ENCODE data around the gene ZNF362. TPM values are rescaled to one million over a fixed set of nuclear protein-coding genes. Genes with fewer than 3 reads are reported as not detected.
A peak's percentile ranks its signal among the peaks of the same experiment; 100 is the strongest.

ZNF362 gene
- total RNA-seq, 2 donors from 2014 or later: 45.0 to 52.0 TPM

DNA sequence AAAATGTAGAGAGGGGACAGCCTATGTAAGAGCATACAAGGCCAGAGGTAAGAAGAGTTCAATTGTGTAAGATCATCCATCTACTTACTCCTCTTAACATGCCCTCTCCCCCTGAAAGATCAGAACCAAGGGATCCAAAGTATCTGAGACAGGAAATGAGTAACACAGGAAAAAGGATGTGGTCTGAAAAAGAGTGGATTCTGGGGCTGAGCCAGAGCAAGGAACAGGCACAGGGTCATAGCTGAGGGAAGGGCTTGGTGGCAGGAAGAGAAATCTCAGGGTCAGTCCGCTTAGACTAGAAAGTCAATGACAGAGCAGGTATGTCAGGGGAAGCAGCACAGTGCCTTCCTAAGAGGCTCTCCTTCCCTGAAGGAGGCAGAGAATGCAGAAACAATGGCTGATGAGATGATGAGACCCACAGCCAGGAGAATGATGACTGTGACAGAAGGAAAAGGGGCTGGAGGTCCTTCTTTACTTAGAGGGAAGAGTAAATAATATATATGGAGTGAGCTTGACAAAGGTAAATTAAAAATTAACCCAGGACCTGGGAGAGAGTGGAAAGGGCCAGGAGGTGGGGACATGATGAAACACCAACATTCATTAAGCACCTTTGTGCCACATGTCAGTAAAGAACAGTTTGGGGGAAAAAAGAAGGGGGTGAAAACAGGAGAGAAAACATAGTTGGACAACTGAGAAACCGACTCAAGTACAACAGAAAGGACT is 90.8 kb downstream of the ZNF362 start:
- Histone ChIP-seq H3K27ac (peak overlapping the region; percentile 95 to 97), H3K4me3 (peak overlapping the region; percentile 91 to 96), H3K27me3 (replicated peaks; ENCODE audit: insufficient read depth) (no peaks in the 10 kb centered on the region), H3K36me3 (no peaks in the 10 kb centered on the region), H3K4me1 (replicated peaks) (peaks cover 19% of the 10 kb centered on the region), H3K9me3 (no peaks in the 10 kb centered on the region)
- DNase-seq (ENCODE audit: low spot score): no peak
- peak; percentile 49 for TF ChIP-seq POLR2A (IDR thresholded peaks at IDR 0.05)
- TF ChIP-seq POLR2AphosphoS5 (IDR thresholded peaks at IDR 0.05): peak; percentile 73
- TF ChIP-seq, protein P1, sequence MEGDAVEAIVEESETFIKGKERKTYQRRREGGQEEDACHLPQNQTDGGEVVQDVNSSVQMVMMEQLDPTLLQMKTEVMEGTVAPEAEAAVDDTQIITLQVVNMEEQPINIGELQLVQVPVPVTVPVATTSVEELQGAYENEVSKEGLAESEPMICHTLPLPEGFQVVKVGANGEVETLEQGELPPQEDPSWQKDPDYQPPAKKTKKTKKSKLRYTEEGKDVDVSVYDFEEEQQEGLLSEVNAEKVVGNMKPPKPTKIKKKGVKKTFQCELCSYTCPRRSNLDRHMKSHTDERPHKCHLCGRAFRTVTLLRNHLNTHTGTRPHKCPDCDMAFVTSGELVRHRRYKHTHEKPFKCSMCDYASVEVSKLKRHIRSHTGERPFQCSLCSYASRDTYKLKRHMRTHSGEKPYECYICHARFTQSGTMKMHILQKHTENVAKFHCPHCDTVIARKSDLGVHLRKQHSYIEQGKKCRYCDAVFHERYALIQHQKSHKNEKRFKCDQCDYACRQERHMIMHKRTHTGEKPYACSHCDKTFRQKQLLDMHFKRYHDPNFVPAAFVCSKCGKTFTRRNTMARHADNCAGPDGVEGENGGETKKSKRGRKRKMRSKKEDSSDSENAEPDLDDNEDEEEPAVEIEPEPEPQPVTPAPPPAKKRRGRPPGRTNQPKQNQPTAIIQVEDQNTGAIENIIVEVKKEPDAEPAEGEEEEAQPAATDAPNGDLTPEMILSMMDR (IDR thresholded peaks at IDR 0.05): no peak
- 10% methylated on average over 2 of the region's 2 CpGs for WGBS
- intact Hi-C loops (cut with DNase I): no loop called here

DNA sequence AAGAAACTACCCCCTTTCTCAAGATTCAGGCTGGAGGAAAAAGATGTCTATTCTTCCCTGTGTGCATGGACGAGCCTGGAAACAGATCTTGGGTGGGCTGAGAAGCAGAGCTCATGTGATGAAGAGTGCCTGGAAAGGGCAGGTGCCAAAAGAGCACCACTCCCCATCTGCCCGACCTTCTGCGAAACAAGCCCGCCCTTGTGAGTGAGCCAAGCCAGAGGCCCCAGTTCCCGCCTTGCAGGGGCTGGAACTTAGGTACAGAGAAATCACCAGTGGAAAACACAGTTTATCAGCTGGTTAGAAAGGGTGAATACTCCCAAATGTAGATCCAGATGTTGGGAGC is 91.3 kb downstream of the ZNF362 start:
- TF ChIP-seq POLR2AphosphoS5 (IDR thresholded peaks at IDR 0.05) (no peak), POLR2A (IDR thresholded peaks at IDR 0.05) (no peak)
- TF ChIP-seq, protein P1 (IDR thresholded peaks at IDR 0.05): no peak
- DNase-seq (ENCODE audit: low spot score): no peak
- H3K27ac ChIP-seq: peak overlapping the region; percentile 95 to 97
- peak overlapping the region; percentile 91 to 96 for H3K4me3 ChIP-seq
- no peaks in the 10 kb centered on the region for H3K27me3 ChIP-seq (replicated peaks; ENCODE audit: insufficient read depth)
- peaks cover 14% of the 10 kb centered on the region for H3K4me1 ChIP-seq (replicated peaks)
- intact Hi-C loops (cut with DNase I): no loop called here
- 16% methylated on average over 5 of the region's 5 CpGs for WGBS
- H3K36me3 ChIP-seq: no peaks in the 10 kb centered on the region
- no peaks in the 10 kb centered on the region for H3K9me3 ChIP-seq

DNA sequence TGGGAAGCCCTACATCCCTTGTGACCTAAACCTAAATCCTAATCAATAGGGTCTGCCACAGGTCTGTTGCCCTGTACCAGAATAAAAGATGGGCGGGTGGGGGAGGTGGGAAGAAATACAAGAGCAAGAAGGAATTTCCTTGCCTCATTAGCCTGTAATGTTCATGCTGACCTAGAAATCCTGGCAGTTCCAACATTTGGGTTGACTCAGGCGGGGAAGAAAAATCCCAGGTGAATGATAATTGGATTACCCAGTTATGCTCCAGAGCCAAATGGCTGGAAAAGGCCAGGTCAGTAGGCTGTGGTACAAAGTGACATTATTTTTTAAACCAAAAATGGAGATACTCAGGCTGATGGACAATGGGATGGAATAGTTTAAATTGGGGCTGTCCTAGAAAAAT is 91.9 kb downstream of the ZNF362 start:
- no peaks in the 10 kb centered on the region for H3K27me3 ChIP-seq (replicated peaks; ENCODE audit: insufficient read depth)
- H3K4me3 ChIP-seq: peak overlapping the region; percentile 91 to 96
- no peak for DNase-seq (ENCODE audit: low spot score)
- intact Hi-C loops (cut with DNase I): no loop called here
- TF ChIP-seq, protein P1 (IDR thresholded peaks at IDR 0.05): no peak
- no peak for TF ChIP-seq POLR2AphosphoS5 (IDR thresholded peaks at IDR 0.05)
- TF ChIP-seq POLR2A (IDR thresholded peaks at IDR 0.05): no peak
- peaks cover 9% of the 10 kb centered on the region for H3K4me1 ChIP-seq (replicated peaks)
- peak overlapping the region; percentile 95 to 97 for H3K27ac ChIP-seq
- H3K36me3 ChIP-seq: no peaks in the 10 kb centered on the region
- H3K9me3 ChIP-seq: no peaks in the 10 kb centered on the region
- 26% methylated on average over 2 of the region's 2 CpGs for WGBS

DNA sequence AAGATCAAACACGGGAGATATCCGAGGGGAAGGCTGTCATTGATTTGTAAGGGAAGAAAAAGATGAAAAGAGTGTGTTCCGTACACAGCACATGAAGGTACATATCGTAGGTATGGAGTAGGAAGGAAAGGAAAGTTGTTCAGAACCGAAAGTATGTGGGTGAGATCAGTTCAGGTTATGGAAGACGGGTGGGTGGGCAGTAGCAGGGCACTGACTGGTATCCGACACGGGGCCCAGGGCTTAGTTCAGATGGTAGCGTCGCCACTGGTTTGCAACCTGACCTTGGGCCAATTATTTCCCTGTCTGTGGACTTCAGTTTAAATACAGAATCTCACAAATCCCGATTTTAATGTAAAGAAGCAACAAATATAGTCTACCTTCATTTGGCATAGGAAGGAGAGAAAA is 92.4 kb downstream of the ZNF362 start:
- Histone ChIP-seq H3K9me3 (no peaks in the 10 kb centered on the region), H3K27me3 (replicated peaks; ENCODE audit: insufficient read depth) (no peaks in the 10 kb centered on the region), H3K27ac (peak overlapping the region; percentile 95 to 97), H3K36me3 (no peaks in the 10 kb centered on the region), H3K4me3 (peak overlapping the region; percentile 91 to 96), H3K4me1 (replicated peaks) (peaks cover 9% of the 10 kb centered on the region)
- no peak for DNase-seq (ENCODE audit: low spot score)
- 2% methylated on average over 11 of the region's 11 CpGs for WGBS
- intact Hi-C loops (cut with DNase I): no loop called here
- TF ChIP-seq POLR2AphosphoS5 (IDR thresholded peaks at IDR 0.05) (peak; percentile 27), POLR2A (IDR thresholded peaks at IDR 0.05) (no peak)

DNA sequence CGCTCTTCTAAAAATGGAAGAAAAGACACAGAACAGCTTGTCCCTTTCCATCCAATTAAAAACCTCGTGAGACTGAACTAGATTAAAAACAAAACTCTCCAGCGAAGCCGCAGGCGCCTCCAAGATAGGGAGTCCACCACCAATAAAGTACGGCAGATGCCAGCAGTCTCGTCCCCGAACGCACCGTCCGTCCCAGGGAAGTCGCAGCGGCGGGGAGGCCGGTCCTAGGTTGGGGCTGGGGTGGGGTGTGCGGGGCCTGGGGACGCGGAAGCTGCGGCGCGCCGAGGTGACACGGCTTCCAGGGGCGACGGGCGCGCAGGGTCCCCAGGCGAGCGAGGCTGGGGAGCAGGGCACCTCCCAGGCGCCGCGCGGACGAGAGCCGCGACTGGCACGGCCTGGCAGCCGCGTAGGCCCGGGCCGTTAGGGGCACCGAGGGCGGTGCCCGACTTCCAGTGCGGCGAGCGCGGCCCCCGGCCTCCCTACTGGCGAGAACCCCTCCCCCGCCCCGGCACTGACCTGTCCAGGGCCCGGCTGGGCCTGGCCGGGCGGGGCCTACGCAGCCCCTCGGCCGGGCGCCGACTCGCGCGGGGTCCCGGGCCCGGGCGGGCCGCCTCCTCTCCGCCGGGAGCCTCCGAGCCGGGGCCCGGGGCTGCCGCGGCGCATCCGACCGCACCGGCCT is 92.9 kb downstream of the ZNF362 start:
- Histone ChIP-seq H3K36me3 (no peaks in the 10 kb centered on the region), H3K9me3 (no peaks in the 10 kb centered on the region), H3K27ac (peak overlapping the region; percentile 95 to 97), H3K27me3 (replicated peaks; ENCODE audit: insufficient read depth) (no peaks in the 10 kb centered on the region), H3K4me1 (replicated peaks) (peaks cover 9% of the 10 kb centered on the region), H3K4me3 (peak overlapping the region; percentile 91 to 96)
- WGBS: 0% methylated on average over 33 of the region's 78 CpGs
- peak; percentile 28 for TF ChIP-seq POLR2A (IDR thresholded peaks at IDR 0.05)
- TF ChIP-seq, protein P1 (IDR thresholded peaks at IDR 0.05): no peak
- TF ChIP-seq POLR2AphosphoS5 (IDR thresholded peaks at IDR 0.05): no peak
- intact Hi-C loops (cut with DNase I): no loop called here
- DNase-seq (ENCODE audit: low spot score): peak; percentile 38
